ENCODE results near the gene ST6GALNAC3.
"Not testable (repeated sequence)": the region's sequence is repeated elsewhere in the genome, so short reads cannot be mapped to it uniquely, and the experiment has no call there.

Gene ST6GALNAC3

DNA sequence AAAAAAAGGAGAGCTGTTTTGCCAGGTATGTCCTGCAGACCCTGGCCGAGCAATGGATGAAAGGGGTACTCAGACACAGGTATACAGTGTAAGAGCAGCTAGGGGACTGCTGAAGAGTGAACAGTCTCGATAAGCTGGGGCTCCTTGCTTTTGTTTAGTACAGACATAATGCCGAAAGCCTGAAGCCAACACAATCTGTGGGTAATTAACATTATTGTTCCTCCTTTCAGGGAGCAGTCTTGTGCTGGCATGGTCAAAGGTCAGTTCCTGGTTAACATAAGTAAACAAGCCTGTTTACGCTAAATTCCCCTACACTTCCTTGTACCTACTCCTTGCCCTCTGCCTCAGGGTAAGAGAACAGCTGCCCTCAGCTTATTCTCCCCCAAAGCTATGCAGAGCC, 520.5 kb downstream of the ST6GALNAC3 start:
- no peak for FAIRE-seq

DNA sequence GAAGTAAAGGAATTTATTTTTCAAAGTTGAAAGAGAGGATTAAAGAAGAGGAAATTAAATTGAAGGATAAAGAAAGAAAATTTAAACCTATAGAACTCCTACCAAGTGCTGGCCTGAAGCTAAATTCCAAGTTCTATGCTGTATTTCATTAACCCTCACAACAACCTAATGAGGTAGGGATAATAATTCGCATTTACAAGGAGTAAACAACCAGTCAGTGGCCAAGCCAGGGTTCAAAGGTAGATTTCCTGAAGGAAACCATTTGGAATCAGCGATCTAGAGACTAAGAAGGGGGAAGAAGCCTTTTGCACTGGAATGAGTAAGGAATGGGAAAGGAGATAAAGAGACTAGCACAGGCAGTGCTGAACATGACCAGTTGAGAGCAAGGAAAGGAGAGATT, 526.9 kb downstream of the ST6GALNAC3 start:
- FAIRE-seq: no peak

GRCh38 chr1:76607717-76608116, 533.2 kb downstream of the ST6GALNAC3 start:
- no peak for FAIRE-seq

- no peak for FAIRE-seq
Observed at GRCh38 chr1:76611770-76612445, 537.4 kb downstream of the ST6GALNAC3 start.

- FAIRE-seq: no peak
Observed at GRCh38 chr1:76613886-76614285, 539.3 kb downstream of the ST6GALNAC3 start.

- FAIRE-seq: no peak
Observed at GRCh38 chr1:76615253-76616035, 540.9 kb downstream of the ST6GALNAC3 start.

DNA sequence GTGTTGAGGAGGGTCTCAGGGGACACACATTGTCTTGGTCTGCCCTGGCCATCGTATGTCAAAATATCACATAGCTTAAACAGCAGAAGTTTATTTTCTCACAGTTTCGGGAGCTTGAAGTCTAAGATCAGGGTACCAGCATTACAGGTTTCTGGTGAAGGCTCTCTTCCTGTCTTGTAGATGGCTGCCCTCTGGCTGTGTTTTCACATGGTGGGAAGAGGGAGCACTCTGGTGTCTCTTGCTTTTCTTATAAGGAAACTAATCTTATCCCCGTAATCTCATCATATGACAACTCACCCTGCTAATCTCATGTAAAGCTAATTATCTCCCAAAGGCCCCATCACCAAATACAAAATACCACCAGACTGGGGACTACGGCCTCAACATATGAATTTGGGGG, 545.8 kb downstream of the ST6GALNAC3 start:
- FAIRE-seq: no peak

- FAIRE-seq: no peak
Observed at GRCh38 chr1:76622774-76623528, 548.4 kb downstream of the ST6GALNAC3 start.

DNA sequence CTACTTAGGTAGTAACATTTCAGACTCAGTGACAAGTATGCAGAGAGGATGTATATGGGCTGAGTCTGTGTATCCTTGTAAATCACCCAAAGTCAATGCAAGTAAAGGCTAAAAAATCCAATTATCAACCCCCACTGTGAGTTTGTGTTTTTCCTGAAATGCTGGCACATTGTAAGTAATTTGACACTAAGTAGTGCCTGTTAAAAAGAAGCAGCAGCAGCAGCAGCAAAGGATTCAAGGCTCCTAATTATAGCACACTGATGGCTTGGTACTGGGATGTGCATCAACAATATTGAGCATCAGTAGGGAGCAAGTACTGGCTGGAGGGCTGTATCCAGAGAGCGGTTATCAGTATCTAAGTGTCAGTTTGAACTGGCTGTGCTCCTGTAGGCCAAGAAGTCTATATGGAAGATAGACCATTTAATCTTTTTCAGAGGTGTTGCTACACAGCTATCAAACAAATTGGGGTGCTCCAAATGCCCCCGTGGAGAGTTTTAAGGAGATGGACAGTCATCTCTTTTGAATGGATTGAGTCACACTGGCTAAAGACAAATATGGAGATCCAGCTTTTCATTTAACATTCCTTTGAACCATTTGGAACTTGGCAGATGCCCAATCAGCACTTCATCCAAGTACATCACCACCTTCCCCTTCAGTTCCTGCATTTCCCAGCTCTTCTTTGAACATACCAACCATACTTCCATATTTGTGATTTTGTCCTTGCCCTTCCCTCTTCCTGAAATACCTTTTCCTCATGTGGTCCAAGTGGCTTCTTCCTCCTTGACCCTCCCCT, 551.5 kb downstream of the ST6GALNAC3 start:
- FAIRE-seq: no peak

DNA sequence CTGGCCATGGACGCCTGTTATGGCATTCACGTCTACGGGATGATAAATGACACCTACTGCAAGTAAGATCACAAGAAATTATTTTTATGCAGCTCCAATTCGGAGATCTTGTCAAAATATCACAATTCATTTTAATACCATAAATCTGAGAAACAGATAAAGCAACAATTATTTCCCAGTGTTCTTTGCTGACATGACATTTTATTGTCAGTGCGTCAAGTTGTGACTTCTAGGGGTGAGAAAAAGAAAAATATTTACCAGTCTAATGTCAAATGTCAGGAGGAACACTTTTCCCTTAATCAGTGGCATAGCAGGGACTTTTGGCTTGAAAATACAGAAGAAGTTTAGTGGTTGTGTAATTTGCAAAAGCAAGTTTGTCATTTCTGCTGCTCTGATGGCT, 553.0 kb downstream of the ST6GALNAC3 start:
- no peak for FAIRE-seq

DNA sequence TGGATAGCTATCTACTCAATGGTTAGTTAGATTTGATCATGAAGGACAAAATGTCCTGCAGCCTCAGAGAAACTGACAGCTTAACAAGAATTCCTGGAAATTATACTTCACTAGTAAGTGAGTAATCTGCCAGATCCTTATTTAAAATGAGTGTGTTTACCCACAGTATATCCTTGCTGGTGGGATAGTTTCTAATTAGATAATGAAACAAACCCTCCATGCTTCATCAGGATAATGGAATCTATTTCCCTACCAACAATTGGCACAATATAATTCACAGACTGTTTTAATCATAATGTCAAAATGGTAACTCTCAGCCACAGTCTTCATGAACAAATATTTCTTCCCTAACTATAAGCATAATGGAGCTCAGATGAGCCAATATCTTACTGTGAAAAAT, 553.4 kb downstream of the ST6GALNAC3 start:
- no peak for FAIRE-seq

DNA sequence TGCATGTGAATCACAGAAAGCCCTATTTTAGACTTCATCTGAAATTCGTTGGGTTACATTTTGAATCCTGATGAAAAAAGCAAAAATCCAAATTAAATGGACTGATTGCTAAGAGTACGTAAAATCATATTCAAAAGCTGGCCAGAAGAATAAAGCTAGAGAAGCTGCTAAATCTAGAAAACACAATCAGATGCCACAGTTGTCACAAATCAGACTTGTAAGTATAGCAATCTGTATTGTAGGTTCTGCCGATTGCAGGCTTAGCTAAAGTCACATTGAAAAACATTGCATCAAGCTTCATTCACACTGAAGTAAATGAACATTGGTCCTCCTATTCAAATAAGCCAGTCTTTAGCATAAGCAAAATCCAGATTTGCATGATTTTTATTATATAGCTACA, 557.6 kb downstream of the ST6GALNAC3 start:
- FAIRE-seq: no peak

GRCh38 chr1:76635784-76636183, 561.2 kb downstream of the ST6GALNAC3 start:
- no peak for FAIRE-seq

DNA sequence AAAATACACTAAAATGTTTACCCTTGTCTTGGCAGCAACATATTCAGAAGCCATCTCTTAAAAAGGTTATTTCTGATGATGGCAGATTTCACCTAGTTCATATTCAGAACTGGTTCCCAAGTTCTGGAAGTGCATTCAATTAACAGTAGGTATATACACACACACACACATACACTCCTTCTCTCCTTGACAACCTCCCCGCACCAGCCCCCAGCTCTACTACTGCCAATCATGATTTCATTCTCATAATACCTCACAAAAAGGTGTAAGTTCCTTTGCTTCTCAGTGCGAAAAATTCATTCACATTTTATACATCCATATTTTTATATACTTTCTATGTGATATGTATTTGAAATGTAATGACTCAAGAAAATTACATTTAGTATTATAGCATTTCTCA, 564.6 kb downstream of the ST6GALNAC3 start:
- FAIRE-seq: no peak

DNA sequence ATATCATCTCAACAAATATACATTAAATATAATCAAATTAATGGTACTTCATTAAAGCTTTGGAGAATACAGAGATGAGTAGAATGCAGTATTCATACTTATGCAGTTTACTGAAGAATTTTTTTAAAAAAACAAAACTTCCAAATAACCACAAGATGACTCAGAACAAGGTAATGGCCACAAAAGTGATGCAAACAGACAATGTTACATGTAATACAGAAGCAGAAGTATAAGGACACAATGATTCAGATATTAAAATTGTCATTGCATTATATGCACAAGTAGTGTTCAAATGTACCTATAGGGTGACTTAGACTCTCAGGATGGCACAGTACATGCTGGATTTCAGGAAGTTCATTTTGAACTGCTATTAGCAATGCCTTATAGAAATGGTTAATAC, 565.5 kb downstream of the ST6GALNAC3 start:
- FAIRE-seq: no peak

GRCh38 chr1:76640723-76641122, 566.2 kb downstream of the ST6GALNAC3 start:
- no peak for FAIRE-seq

- no peak for FAIRE-seq
Observed at GRCh38 chr1:76644139-76644538, 569.6 kb downstream of the ST6GALNAC3 start.

DNA sequence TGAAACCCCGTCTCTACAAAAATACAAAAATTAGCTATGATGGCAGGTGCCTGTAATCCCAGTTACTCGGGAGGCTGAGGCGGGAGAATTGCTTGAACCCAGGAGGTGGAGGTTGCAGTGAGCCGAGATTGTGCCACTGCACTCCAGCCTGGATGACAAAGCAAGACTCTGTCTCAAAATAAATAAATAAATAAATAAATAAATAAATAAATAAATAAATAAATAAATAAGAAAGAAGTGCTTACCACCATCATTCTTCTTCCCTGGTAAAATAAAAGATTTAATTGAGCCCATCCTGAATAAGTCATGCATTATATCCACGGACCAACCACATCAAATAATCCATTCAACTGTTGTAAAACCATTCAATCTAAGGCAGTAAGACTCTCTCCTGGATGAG, 578.3 kb downstream of the ST6GALNAC3 start:
- FAIRE-seq: not testable (repeated sequence)

GRCh38 chr1:76657623-76658022, 583.1 kb downstream of the ST6GALNAC3 start:
- no peak for FAIRE-seq

DNA sequence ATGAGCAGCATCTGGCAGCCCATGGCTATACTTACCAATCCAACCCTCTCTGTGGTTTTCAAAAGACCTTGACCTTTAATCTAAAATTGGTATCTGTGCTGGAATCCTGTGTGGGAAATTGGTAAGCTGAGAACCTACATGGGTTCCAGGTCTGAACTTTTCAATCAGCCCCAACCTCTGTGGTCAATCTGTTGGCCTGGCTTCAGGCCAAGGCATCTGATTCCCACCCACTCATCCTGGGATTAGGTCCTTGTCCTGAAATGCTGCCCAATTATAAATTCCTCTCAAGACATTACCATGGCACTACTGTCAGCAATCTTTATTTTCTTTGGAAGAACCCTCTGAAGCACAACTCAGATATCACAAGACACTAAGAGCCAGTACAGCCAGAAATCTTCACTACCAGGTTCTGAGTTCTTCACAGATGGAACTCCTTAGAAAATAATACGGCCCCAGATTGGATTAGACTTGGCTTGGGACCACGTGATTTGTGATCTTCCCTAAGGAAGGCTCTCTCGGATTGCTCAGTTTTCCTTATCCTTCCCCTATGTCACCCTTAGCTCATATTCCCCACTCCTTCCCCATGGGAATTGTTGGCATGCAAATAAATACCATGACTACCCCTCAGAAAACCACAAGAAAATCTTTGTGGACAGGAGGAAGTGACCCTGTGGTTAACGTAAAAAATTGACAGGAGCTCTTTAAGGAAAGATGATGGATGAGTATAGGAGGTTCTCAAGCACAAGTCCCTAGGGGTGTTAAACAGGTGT, 584.8 kb downstream of the ST6GALNAC3 start:
- no peak for FAIRE-seq

GRCh38 chr1:76661531-76661930, 587.0 kb downstream of the ST6GALNAC3 start:
- FAIRE-seq: no peak

- FAIRE-seq: no peak
Observed at GRCh38 chr1:76666499-76666898, 592.0 kb downstream of the ST6GALNAC3 start.

Measured in colon (tissue), 2 donors.